IPS-20b (cell line): ENCODE results near the gene LRRC43.

Source experiments
- H3K27ac ChIP-seq: one replicate; pipeline ENCODE4 v1.5.1; 2013; ENCODE audit warnings: low read length
- H3K27me3 ChIP-seq: 2 replicates; pipeline ENCODE4 v1.6.1; 2013; ENCODE audit warnings: mild to moderate bottlenecking, low read length, inconsistent platforms; ENCODE audit not compliant: insufficient read depth
- H3K36me3 ChIP-seq: 2 replicates; pipeline ENCODE4 v1.6.1; 2013; ENCODE audit warnings: low read depth, mild to moderate bottlenecking, inconsistent platforms, low read length, moderate library complexity; ENCODE audit not compliant: insufficient read depth
- H3K4me1 ChIP-seq: 2 replicates; pipeline ENCODE4 v1.6.1; 2013; ENCODE audit warnings: mild to moderate bottlenecking, control low read depth, inconsistent platforms, low read length, moderate library complexity; ENCODE audit not compliant: insufficient read depth
- H3K4me3 ChIP-seq: 2 replicates; pipeline ENCODE4 v1.5.1; 2013; ENCODE audit warnings: mild to moderate bottlenecking, low read length, inconsistent platforms
- H3K9ac ChIP-seq: 2 replicates; pipeline ENCODE4 v1.6.1; 2013; ENCODE audit warnings: low read depth, mild to moderate bottlenecking, inconsistent platforms, low read length, moderate library complexity
- H3K9me3 ChIP-seq: 2 replicates; pipeline ENCODE4 v1.6.1; 2013; ENCODE audit warnings: mild to moderate bottlenecking, low read depth, low read length, inconsistent platforms; ENCODE audit not compliant: insufficient read depth

The LRRC43 gene

DNA sequence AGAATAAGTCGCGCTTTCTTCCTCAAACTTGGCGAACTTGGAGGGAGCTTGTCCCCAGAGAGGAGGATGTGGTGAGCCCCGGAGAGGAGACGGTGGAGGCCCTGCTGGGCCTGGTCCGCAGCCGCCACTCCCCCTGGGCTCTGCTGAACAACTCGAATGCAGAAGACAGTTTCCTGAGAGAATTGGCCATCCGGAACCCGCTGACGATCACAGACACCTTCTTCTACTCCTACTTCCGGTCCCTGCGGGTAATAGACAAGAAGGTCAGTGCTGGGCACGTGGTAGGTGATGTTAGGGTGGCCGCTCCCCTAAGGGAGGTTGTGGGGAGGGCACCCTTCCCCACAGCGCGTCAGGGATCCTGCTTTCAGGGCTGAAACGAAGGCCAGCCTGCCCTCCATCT, 1.6 kb downstream of the LRRC43 start:
- no peak overlapping the region for H3K4me3 ChIP-seq
- no peaks in the 10 kb centered on the region for H3K9me3 ChIP-seq
- no peaks in the 10 kb centered on the region for H3K36me3 ChIP-seq
- no peaks in the 10 kb centered on the region for H3K4me1 ChIP-seq
- peaks cover 25% of the 10 kb centered on the region for H3K27me3 ChIP-seq
- no peak overlapping the region for H3K9ac ChIP-seq
- no peak overlapping the region for H3K27ac ChIP-seq

DNA sequence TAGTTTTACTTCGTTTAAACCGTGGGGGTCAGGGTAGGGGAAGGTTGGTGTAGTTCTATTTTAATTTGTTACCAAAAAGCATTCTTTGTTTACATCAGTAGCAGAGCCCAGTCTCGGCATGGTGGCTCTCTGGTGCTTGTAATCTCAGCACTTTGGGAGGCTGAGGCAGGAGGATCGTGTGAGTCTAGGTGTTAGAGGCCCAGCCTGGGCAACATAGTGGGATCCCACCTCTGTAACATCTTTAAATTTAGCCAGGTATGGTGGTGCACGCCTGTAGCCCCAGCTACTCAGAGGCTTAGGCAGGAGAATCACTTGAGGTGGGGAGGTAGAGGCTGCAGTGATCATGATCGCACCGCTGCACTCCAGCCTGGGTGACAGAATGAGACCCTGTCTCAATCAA, 2.2 kb downstream of the LRRC43 start:
- H3K36me3 ChIP-seq = no peaks in the 10 kb centered on the region
- no peak overlapping the region for H3K4me3 ChIP-seq
- no peak overlapping the region for H3K9ac ChIP-seq
- peaks cover 25% of the 10 kb centered on the region for H3K27me3 ChIP-seq
- no peaks in the 10 kb centered on the region for H3K9me3 ChIP-seq
- H3K4me1 ChIP-seq = no peaks in the 10 kb centered on the region
- no peak overlapping the region for H3K27ac ChIP-seq

- H3K4me1 ChIP-seq = no peaks in the 10 kb centered on the region
- no peaks in the 10 kb centered on the region for H3K36me3 ChIP-seq
- peaks cover 25% of the 10 kb centered on the region for H3K27me3 ChIP-seq
- H3K27ac ChIP-seq = no peak overlapping the region
- H3K9ac ChIP-seq = no peak overlapping the region
- H3K9me3 ChIP-seq = no peaks in the 10 kb centered on the region
- no peak overlapping the region for H3K4me3 ChIP-seq
Measured at GRCh38 chr12:122185494-122186082, 2.7 kb downstream of the LRRC43 start.

DNA sequence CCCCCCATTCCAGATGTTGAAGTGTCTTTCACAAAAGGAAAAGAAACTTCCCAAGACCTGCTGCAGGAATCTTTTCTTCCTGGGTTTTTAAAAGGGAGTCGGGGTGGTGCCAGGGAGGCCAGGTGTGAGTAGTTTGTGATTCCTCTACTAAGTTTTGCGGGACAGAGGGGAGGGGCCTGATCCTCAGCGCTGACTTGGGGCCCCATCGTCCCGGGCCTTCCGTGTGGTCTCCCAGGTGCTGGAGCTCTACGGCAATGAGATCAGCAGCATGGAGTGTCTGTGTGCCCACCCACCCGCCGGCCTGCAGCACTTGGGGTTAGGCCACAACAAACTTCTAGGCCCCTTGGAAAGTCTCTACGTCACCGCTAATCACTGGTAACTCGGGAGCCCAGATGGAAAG, 4.5 kb downstream of the LRRC43 start:
- H3K27me3 ChIP-seq = peaks cover 25% of the 10 kb centered on the region
- H3K9ac ChIP-seq = no peak overlapping the region
- no peak overlapping the region for H3K4me3 ChIP-seq
- H3K36me3 ChIP-seq = no peaks in the 10 kb centered on the region
- H3K4me1 ChIP-seq = no peaks in the 10 kb centered on the region
- no peaks in the 10 kb centered on the region for H3K9me3 ChIP-seq
- no peak overlapping the region for H3K27ac ChIP-seq

DNA sequence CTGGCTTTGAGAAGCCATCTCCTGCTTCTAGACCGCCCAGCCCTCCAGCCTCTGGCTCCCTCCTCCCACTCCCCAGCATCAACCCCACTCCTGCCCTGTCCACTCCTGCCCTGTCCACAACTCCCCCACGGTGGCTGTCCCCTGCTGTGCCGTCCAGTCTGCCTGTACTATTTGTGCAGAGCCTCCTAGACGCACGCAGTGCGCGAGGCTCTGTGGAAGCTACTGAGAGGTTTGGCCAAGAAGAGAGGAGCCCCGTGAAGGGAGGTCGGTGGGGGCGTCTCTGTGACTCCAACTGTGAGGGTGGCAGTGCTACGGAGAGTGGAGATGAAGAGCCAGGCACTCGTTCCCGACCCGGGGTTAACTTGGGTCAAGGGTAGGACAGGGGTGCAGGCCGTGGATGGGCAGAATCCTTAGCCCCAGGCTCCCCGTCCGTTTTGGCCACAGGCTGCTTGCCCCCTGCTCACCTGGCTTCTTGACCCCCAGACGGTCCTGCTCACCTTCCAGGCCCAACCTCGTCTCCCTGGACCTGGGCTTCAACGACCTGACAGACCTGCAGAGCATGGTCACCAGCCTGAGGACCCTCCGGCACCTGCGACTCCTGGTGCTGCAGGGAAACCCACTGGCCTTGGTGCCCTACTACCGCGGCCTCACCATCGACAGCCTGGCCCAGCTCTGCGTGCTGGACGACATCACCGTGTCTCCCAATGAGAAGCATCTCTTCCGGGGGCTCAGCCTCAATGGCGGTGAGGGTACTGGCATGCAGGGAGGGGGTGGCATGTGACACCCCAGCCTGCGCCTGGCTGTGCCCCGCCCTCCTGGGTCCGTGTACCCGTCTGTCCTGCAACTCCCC, 6.9 kb downstream of the LRRC43 start:
- H3K27me3 ChIP-seq = peaks cover 2% of the 10 kb centered on the region; the same call in 1 of the 2 replicates
- no peak overlapping the region for H3K9ac ChIP-seq
- H3K36me3 ChIP-seq = no peaks in the 10 kb centered on the region

DNA sequence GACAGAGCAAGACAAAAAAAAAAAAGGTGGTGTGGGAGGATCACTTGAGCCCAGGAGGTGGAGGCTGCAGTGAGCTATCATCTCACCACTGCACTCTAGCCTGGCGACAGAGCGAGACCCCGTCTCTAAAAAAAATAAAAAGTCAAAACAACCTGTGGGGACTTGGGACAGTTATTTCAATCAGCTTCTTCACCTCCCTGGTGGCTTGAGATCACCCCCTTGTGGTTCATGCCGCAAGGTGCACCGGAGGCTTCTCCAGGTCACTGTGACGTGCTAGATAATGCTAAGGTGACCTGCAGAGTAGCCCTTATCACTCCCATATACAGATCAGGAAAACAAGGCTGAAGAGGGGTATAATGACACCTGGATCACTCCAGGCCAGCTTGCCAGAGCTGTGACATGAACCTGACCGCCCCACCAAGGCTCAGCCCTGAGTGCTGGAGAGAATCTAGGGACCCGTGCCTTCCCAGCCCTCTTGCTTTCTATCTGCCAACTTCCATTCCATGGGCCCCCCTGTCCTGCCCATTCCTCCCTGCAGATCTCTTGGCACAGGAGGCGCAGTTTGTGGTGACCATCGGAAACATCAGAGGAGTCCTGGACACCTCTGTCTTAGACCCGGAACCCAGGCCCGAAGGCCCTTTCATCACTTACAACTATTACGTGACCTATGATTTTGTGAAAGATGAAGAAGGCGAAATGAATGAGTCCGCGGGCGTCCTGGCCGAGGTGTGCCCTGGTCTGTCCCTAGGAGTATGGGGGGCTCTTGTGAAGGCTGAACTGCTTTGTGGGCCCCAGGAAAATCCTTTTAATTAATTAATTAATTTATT, 8.1 kb downstream of the LRRC43 start:
- Histone ChIP-seq H3K9me3 (no peaks in the 10 kb centered on the region), H3K4me1 (no peaks in the 10 kb centered on the region), H3K9ac (no peak overlapping the region), H3K36me3 (no peaks in the 10 kb centered on the region), H3K4me3 (no peak overlapping the region), H3K27ac (no peak overlapping the region), H3K27me3 (no peaks in the 10 kb centered on the region)

More for the DNA sequence above, 6.9 kb downstream of the LRRC43 start:
- no peaks in the 10 kb centered on the region for H3K9me3 ChIP-seq
- no peak overlapping the region for H3K4me3 ChIP-seq
- no peaks in the 10 kb centered on the region for H3K4me1 ChIP-seq
- no peak overlapping the region for H3K27ac ChIP-seq

DNA sequence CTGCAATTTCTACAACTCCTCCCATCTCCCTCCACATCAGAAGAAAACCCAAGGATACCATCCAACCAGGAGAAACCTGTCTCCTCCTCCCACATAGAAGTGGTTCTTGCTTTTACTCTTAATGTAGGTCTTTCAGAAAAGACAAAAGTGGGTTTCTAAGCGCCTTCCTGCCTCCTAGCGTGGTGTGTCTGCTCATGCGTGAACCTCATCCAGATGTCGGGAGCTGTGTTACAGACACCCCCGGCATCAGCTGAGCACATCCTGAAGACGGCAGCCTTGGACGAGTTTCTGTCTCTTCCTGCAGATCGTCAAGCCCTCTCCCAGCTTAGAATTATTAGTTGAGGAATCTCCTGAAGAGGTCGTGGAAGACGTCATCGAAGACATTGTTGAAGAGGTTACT, 9.5 kb downstream of the LRRC43 start:
- H3K9ac ChIP-seq = no peak overlapping the region
- no peaks in the 10 kb centered on the region for H3K4me1 ChIP-seq
- no peaks in the 10 kb centered on the region for H3K9me3 ChIP-seq
- H3K27ac ChIP-seq = no peak overlapping the region
- H3K36me3 ChIP-seq = no peaks in the 10 kb centered on the region
- H3K27me3 ChIP-seq = no peaks in the 10 kb centered on the region
- H3K4me3 ChIP-seq = no peak overlapping the region

GRCh38 chr12:122194804-122195203, 11.9 kb downstream of the LRRC43 start:
- Histone ChIP-seq H3K4me1 (no peaks in the 10 kb centered on the region), H3K27ac (no peak overlapping the region), H3K9ac (no peak overlapping the region), H3K27me3 (no peaks in the 10 kb centered on the region), H3K36me3 (no peaks in the 10 kb centered on the region), H3K9me3 (no peaks in the 10 kb centered on the region), H3K4me3 (no peak overlapping the region)

DNA sequence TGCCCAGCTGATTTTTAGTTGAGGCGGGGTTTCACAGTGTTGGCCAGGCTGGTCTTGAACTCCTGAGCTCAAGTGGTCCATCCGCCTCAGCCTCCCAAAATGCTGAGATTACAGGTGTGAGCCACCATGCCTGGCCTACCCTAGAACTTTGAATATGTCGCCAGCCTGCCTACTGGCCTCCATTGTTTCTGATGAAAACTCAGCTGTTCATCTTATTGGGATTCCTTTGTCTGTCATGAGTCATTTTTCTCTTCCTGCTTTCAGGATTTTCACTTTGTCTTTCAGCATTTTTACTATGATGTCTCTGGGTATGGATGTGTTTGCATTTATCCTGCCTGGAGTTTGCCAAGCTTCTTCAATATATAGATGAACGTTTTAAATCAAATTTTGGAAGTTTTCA, 12.5 kb downstream of the LRRC43 start:
- H3K27me3 ChIP-seq = no peaks in the 10 kb centered on the region
- H3K4me3 ChIP-seq = no peak overlapping the region
- no peak overlapping the region for H3K27ac ChIP-seq
- H3K9ac ChIP-seq = no peak overlapping the region
- H3K9me3 ChIP-seq = no peaks in the 10 kb centered on the region
- H3K36me3 ChIP-seq = no peaks in the 10 kb centered on the region
- H3K4me1 ChIP-seq = no peaks in the 10 kb centered on the region

DNA sequence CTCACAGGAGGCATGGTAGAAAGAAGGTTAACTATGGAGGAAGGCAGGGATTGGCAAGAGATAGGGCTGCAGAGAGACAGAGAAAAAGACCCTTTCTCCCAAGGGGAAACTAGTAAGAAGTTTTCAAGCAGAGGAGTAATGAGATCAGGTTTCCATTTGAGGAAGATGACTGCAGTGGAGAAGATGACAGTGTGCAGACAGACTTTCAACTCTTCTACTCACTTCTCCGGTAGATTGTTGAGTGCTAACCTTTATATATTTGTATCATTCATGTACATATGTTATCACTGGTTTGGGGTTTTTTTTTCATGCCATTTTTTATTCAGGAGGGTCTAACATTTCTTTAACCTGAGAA, 14.7 kb downstream of the LRRC43 start:
- peaks cover 15% of the 10 kb centered on the region for H3K27me3 ChIP-seq
- no peaks in the 10 kb centered on the region for H3K9me3 ChIP-seq
- no peaks in the 10 kb centered on the region for H3K36me3 ChIP-seq
- no peak overlapping the region for H3K9ac ChIP-seq
- no peak overlapping the region for H3K4me3 ChIP-seq
- H3K4me1 ChIP-seq = no peaks in the 10 kb centered on the region
- H3K27ac ChIP-seq = no peak overlapping the region

DNA sequence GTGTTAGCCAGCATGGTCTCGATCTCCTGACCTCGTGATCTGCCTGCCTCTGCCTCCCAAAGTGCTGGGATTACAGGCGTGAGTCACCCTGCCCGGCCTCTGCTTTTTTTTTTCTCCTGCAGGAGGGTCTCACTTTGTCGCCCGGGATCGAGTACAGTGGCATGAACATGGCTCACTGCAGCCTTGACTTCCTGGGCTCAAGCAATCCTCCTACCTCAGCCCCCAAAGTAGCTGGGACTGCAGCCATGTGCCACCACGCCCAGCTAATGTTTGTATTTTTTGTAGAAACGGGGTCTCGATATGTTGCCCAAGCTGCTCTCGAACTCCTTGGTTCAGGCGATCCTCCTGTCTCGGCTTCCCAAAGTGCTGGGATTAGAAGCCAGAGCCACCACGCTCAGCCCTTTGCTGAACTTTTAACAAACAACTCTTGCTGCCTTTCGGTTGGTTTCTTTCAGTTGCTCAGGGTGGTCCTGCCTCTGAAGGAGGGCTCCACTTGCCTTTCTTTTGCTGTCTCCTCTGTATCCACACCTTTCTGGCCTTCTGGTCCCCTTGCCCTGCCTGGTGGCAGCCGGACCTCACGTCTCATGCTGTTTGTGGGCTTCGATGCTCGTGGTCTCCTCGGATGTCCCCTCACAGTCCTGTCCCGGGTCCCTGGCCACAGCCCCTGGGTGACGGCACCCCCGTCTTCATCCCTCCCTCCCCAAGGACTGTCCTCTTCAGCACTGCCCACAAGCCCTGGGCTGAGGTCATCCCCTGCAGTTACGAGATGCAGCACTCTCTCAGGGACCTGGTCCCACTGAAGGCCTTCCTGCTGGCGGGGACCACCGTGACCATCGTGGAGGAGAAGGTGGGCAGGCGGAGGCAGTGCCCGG, 16.8 kb downstream of the LRRC43 start:
- Histone ChIP-seq H3K9ac (no peak overlapping the region), H3K27me3 (peaks cover 36% of the 10 kb centered on the region), H3K36me3 (no peaks in the 10 kb centered on the region), H3K27ac (no peak overlapping the region), H3K9me3 (no peaks in the 10 kb centered on the region), H3K4me3 (no peak overlapping the region), H3K4me1 (no peaks in the 10 kb centered on the region)
